HG03575 (cell line): ENCODE results near the gene TDRD3.

Experiments
- ATAC-seq: cut with Tn5 transposase; IDR thresholded peaks from one replicate; pipeline ENCODE4 v1.9.1; 2021; ENCODE audit not compliant: unreplicated experiment, insufficient number of reproducible peaks, low FRiP score; ENCODE audit errors: extremely low read depth

Gene TDRD3

GRCh38 chr13:60613080-60613479 is 216.1 kb downstream of the TDRD3 start:
- no peak for ATAC-seq

- no peak for ATAC-seq
Observed at GRCh38 chr13:60617991-60618733, 221.1 kb downstream of the TDRD3 start.

DNA sequence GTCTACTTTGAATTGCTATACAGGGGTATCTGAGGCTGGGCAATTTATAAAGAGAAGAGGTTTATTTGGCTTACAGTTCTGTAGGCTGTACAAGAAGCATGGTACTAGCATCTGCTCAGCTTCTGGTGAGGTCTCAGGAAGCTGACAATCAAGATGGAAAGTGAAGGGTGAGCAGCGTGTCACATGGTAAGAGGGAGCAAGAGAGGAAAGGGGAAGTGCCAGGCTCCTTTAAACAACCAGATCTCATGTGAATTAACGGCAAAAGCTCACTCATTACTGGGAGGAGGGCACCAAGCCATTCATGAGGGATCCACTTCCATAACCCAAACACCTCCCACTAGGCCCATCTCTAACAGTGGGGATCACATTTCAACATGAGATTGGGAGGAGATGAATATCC is 222.4 kb downstream of the TDRD3 start:
- no peak for ATAC-seq

- ATAC-seq = no peak
Observed at GRCh38 chr13:60620611-60621395, 223.8 kb downstream of the TDRD3 start.

GRCh38 chr13:60623151-60623550 is 226.1 kb downstream of the TDRD3 start:
- no peak for ATAC-seq
